Gastrocnemius medialis (tissue), 4 donors: ENCODE measurements around the gene GGT1. TPM values are rescaled to one million over a fixed set of nuclear protein-coding genes. Genes with fewer than 3 reads are reported as not detected.
"Not testable (repeated sequence)": the region's sequence is repeated elsewhere in the genome, so short reads cannot be mapped to it uniquely, and the experiment has no call there.

Source experiments
- ATAC-seq, 2 donors: fragments of 150-250 bp; one replicate each; pipeline ENCODE4 v1.9.1; 2016
- DNase-seq, 2 donors: peaks; one replicate each; pipeline ENCODE4 v3.0.0-alpha.2; 2019
- H3K27ac ChIP-seq, 4 donors: fragments of 200-600 bp; sonication (generic); 1 replicate in 1 of 4; 2 replicates in 3 of 4; pipeline ENCODE4 v1.5.1; 2016 to 2018; ENCODE audit warnings: mild to moderate bottlenecking in 2 of 4, moderate library complexity in 1 of 4
- H3K27me3 ChIP-seq, 3 donors: fragments of 200-600 bp; sonication (generic) in 2 of 3; 1 replicate in 1 of 3; 2 replicates in 2 of 3; pipeline versions ENCODE4 v1.5.1 to v1.6.0; 2016 to 2019; ENCODE audit warnings: mild to moderate bottlenecking in 1 of 3, moderate library complexity in 1 of 3
- H3K36me3 ChIP-seq, 2 donors: fragments of 200-600 bp; sonication (generic) in 1 of 2; one replicate each; pipeline ENCODE4 v1.5.1; 2017 to 2018
- H3K4me1 ChIP-seq, 2 donors: fragments of 200-600 bp; sonication (generic) in 1 of 2; one replicate each; pipeline ENCODE4 v1.5.1; 2016 to 2017; ENCODE audit warnings: mild to moderate bottlenecking in 2 of 2
- H3K4me3 ChIP-seq, 4 donors: fragments of 200-600 bp; sonication (generic) in 3 of 4; 1 replicate in 1 of 4; 2 replicates in 3 of 4; pipeline ENCODE4 v1.5.1; 2016 to 2019; ENCODE audit warnings: mild to moderate bottlenecking in 2 of 4
- H3K9me3 ChIP-seq, 3 donors: fragments of 200-600 bp; sonication (generic) in 2 of 3; 1 replicate in 1 of 3; 2 replicates in 2 of 3; pipeline ENCODE4 v1.5.1; 2016 to 2019
- in situ Hi-C, 4 donors: fragments of 200-750 bp; cut with MboI; loops; one replicate each; pipeline versions ENCODE4 v1.15.0 to v1.8.0; 2017; ENCODE audit warnings: low sequenced_read_pairs in 4 of 4
- intact Hi-C: fragments of 100-400 bp; cut with DNase I; formaldehyde crosslinking; loops from one replicate; pipeline ENCODE4 v1.15.1; 2023; ENCODE audit warnings: low total_unique reads
- total RNA-seq, 4 donors: library from RNA; depleted of rRNA; stranded (reverse); fragments of >200 nt; gene quantifications; one replicate each; pipeline versions ENCODE4 v1.1.0 to v1.2.3, GENCODE V29; 2016

The GGT1 gene
- total RNA-seq, 4 donors from 2014 or later = 0.29 to 1.3 (median 0.94) TPM

- ATAC-seq, in situ Hi-C loops, DNase-seq, intact Hi-C loops, H3K4me1 ChIP-seq, H3K9me3 ChIP-seq, H3K4me3 ChIP-seq, H3K27ac ChIP-seq, H3K27me3 ChIP-seq, H3K36me3 ChIP-seq: not testable (repeated sequence)
Observed at GRCh38 chr22:24645408-24646399, 42.7 kb downstream of the GGT1 start.

- H3K36me3 ChIP-seq, H3K4me1 ChIP-seq, H3K9me3 ChIP-seq, H3K27ac ChIP-seq, H3K27me3 ChIP-seq, H3K4me3 ChIP-seq, DNase-seq, intact Hi-C loops, in situ Hi-C loops, ATAC-seq: not testable (repeated sequence)
Observed at GRCh38 chr22:24646756-24647155, 43.8 kb downstream of the GGT1 start.

DNA sequence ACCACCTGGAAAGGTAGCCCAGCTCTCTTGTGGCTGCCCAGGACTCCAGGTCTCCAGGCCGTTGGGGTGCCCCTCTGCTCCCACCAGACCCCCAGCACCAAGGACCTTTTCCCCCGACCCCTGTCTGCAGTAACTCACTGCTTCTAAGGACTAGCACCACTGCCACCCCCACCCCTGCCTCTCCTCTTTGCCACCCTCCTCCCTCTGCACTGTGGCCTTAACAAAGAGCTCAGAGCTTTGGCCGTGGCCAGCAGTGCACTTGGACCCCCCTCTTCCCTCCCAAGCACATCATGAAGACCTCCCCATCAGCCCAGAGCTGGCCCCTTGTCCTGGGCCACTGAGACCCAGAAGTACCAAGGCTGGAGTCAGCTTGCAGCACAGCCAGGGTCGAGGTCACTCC lies 46.4 kb downstream of the GGT1 start:
- H3K4me1 ChIP-seq, H3K9me3 ChIP-seq, H3K27ac ChIP-seq, ATAC-seq, DNase-seq, in situ Hi-C loops, H3K4me3 ChIP-seq, H3K36me3 ChIP-seq, H3K27me3 ChIP-seq, intact Hi-C loops: not testable (repeated sequence)

DNA sequence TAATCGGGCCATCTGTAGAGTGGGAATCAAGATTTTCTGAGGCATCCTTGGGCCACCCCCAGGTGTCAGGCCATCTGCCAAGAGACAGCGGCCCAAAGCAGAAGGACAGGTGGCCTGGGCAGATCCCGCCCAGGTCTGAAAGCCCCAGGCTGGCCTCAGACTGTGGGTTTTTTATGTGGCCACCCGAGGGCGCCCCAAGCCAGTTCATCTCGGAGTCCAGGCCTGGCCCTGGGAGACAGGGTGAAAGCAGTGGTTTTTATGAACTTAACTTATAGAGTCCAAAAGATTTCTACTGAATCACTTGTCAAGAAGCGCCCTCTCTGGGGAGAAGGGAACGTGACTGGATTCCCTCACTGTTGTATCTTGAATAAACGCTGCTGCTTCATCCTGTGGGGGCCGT lies 47.9 kb downstream of the GGT1 start:
- H3K9me3 ChIP-seq, H3K36me3 ChIP-seq, H3K4me1 ChIP-seq, H3K4me3 ChIP-seq, H3K27me3 ChIP-seq, H3K27ac ChIP-seq, ATAC-seq, intact Hi-C loops, in situ Hi-C loops: not testable (repeated sequence)
- DNase-seq = peak in 1 of 2 donors; percentile 20

GRCh38 chr22:24665395-24665794 lies 62.4 kb downstream of the GGT1 start:
- H3K4me1 ChIP-seq, DNase-seq, H3K9me3 ChIP-seq, ATAC-seq, H3K27me3 ChIP-seq, intact Hi-C loops, H3K27ac ChIP-seq, H3K36me3 ChIP-seq, H3K4me3 ChIP-seq, in situ Hi-C loops: not testable (repeated sequence)

DNA sequence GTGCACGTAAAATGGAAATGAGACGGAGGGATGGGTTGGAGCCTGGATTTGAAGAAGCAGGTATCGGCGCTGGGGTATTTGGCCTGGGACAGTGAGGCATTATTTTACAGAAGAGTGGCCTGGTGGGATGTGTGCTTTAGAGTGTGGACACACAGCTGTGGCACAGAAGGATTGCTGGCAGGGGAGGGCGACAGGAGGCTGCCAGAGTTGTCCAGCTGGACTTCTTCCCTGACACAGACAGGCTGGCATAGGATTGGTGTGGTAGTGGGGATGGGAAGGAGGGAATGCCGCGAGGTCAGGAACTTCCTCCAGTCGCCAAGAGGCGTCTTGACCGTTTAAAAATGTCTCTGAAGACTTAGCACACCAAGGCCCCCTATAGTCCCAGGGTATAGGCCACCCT lies 64.9 kb downstream of the GGT1 start:
- H3K9me3 ChIP-seq, DNase-seq, H3K27me3 ChIP-seq, H3K4me3 ChIP-seq, intact Hi-C loops, ATAC-seq, H3K4me1 ChIP-seq, in situ Hi-C loops, H3K27ac ChIP-seq, H3K36me3 ChIP-seq: not testable (repeated sequence)

GRCh38 chr22:24672532-24672931 lies 69.5 kb downstream of the GGT1 start:
- H3K4me1 ChIP-seq, ATAC-seq, intact Hi-C loops, H3K9me3 ChIP-seq, DNase-seq, in situ Hi-C loops, H3K36me3 ChIP-seq, H3K4me3 ChIP-seq, H3K27ac ChIP-seq, H3K27me3 ChIP-seq: not testable (repeated sequence)

Other genes starting within 250 kb of the GGT1 start
- 1 to 10 TPM in 3 of 4 donors, under 1 TPM in 1; 0.39 to 3.6 (median 1.2) TPM for gene ADORA2A, start 175.6 kb upstream of the GGT1 start, total RNA-seq
- under 1 TPM; 0.20 to 0.25 (median 0.22) TPM for gene UPB1, start 107.9 kb upstream of the GGT1 start, total RNA-seq
- gene GUCD1, start 48.1 kb upstream of the GGT1 start, total RNA-seq = 100 to 1,000 TPM; 215 to 315 (median 238) TPM
- 100 to 1,000 TPM; 119 to 166 (median 145) TPM for gene SNRPD3, start 47.2 kb upstream of the GGT1 start, total RNA-seq
- gene LRRC75B, start 10.1 kb upstream of the GGT1 start, total RNA-seq = 1 to 10 TPM; 1.9 to 3.4 (median 2.8) TPM
- gene PIWIL3, start 171.5 kb downstream of the GGT1 start, total RNA-seq = not detected
- under 1 TPM in 3 of 4 donors, not detected in 1; 0.07 to 0.44 (median 0.41) TPM for gene SGSM1, start 203.0 kb downstream of the GGT1 start, total RNA-seq